GM18951 (cell line): ENCODE results near the gene VSX1.

Experiments used
- POLR2A ChIP-seq: IDR thresholded peaks from 4 replicates; pipeline ENCODE4 v1.6.1; 2011; ENCODE audit warnings: mild to moderate bottlenecking; ENCODE audit not compliant: insufficient read length, insufficient read depth; ENCODE audit errors: extremely low read depth
- in situ Hi-C: fragments of 300-500 bp; cut with MboI; formaldehyde crosslinking; loops from one replicate; pipeline ENCODE4 v1.12.0; 2022; ENCODE audit warnings: low sequenced_read_pairs, mixed read lengths, inconsistent platforms; ENCODE audit not compliant: unreplicated experiment

The VSX1 gene

GRCh38 chr20:25030007-25030648, 51.8 kb downstream of the VSX1 start:
- in situ Hi-C loops: no loop called here
- no peak for TF ChIP-seq POLR2A

DNA sequence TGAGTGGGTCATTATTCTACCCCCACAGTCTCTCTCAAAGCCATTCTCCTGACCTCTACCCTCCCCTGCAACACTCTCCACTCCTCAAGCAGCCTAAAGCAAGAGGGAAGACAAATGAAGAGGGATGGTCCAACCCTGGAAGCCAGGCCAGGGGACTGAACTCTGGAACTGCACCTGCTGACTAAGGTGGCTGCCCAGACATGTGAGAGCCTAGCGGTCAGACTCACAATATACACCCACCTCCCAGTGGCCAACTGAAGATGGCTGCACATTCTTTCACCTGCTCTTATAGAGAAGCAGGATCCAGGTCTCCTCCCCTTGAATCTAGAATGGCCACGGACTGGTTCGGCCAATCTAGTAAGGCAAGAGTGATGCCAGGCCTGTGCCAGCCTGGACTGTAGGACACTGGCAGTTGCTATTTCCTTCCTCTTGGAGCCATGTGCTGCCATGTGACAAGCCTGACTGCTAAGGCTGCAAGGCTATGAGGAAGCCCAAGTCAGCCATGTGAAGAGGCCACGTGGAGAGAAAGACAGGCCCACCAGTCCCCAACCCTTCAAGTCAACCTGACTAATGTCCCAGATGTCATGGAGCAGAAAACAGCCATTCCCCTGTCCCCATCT, 55.8 kb downstream of the VSX1 start:
- in situ Hi-C loops: no loop called here
- no peak for TF ChIP-seq POLR2A
